GM23338 (cell line): Measurements from ENCODE around the gene TCP11L2. TPM values are rescaled to one million over a fixed set of nuclear protein-coding genes. Genes with fewer than 3 reads are reported as not detected.

Experiments used
- ATAC-seq: fragments of 200-7000 bp; cut with Tn5 transposase; 3 replicates; pipeline ENCODE4 v1.9.1; 2020
- DNase-seq: peaks from one replicate; pipeline ENCODE4 v3.0.0-alpha.2; 2015; ENCODE audit warnings: low spot score
- H2AFZ ChIP-seq: fragments of 200-600 bp; sonication (generic); 2 replicates; pipeline ENCODE4 v1.8.0; 2016; ENCODE audit warnings: antibody characterized with exemption, mild to moderate bottlenecking, moderate library complexity
- H3F3A ChIP-seq: fragments of 200-600 bp; sonication (generic); replicated peaks from 2 replicates; pipeline ENCODE4 v1.8.0; 2017; ENCODE audit warnings: antibody characterized with exemption, mixed run types, low read depth
- H3K27ac ChIP-seq: fragments of 200-600 bp; sonication (generic); 2 replicates; pipeline ENCODE4 v1.6.1; 2016; ENCODE audit warnings: low read depth
- H3K27me3 ChIP-seq: fragments of 200-600 bp; sonication (generic); 2 replicates; pipeline ENCODE4 v1.8.0; 2016; ENCODE audit warnings: mild to moderate bottlenecking, mixed run types, moderate library complexity; ENCODE audit not compliant: insufficient read depth
- H3K36me3 ChIP-seq: fragments of 200-600 bp; sonication (generic); 2 replicates; pipeline ENCODE4 v1.8.0; 2016; ENCODE audit warnings: mild to moderate bottlenecking; ENCODE audit not compliant: insufficient read depth
- H3K4me1 ChIP-seq: fragments of 200-600 bp; sonication (generic); 2 replicates; pipeline ENCODE4 v1.8.0; 2016; ENCODE audit warnings: mild to moderate bottlenecking, moderate library complexity; ENCODE audit not compliant: insufficient read depth
- H3K4me2 ChIP-seq: fragments of 200-600 bp; sonication (generic); 2 replicates; pipeline ENCODE4 v1.7.1; 2017; ENCODE audit warnings: mixed run types
- H3K4me3 ChIP-seq: fragments of 200-600 bp; sonication (generic); 2 replicates; pipeline ENCODE4 v1.6.1; 2016; ENCODE audit warnings: mixed run types
- H3K79me2 ChIP-seq: fragments of 200-600 bp; sonication (generic); replicated peaks from 2 replicates; pipeline ENCODE4 v1.8.0; 2017; ENCODE audit warnings: mild to moderate bottlenecking; ENCODE audit not compliant: insufficient read depth
- H3K9me2 ChIP-seq: fragments of 200-600 bp; sonication (generic); 2 replicates; pipeline ENCODE4 v1.8.0; 2017; ENCODE audit not compliant: insufficient read depth
- H4K20me1 ChIP-seq: fragments of 200-600 bp; sonication (generic); replicated peaks from 2 replicates; pipeline ENCODE4 v1.8.0; 2017; ENCODE audit warnings: mild to moderate bottlenecking; ENCODE audit not compliant: insufficient read depth
- H3K27ac Mint-ChIP-seq: 2 replicates; pipeline ENCODE4 v1.8.0; 2020; ENCODE audit warnings: inconsistent platforms, mild to moderate bottlenecking, moderate library complexity, mixed read lengths
- H3K27me3 Mint-ChIP-seq: 3 replicates; pipeline ENCODE4 v1.8.0; 2022; ENCODE audit warnings: low read depth, mild to moderate bottlenecking, moderate library complexity, mixed read lengths, inconsistent platforms; ENCODE audit not compliant: insufficient read depth, poor library complexity
- H3K36me3 Mint-ChIP-seq: 3 replicates; pipeline ENCODE4 v1.8.0; 2021; ENCODE audit warnings: low read depth, mild to moderate bottlenecking, inconsistent platforms, moderate library complexity, mixed read lengths
- H3K4me1 Mint-ChIP-seq: 3 replicates; pipeline ENCODE4 v1.8.0; 2020; ENCODE audit warnings: mild to moderate bottlenecking, inconsistent platforms, mixed read lengths
- H3K4me3 Mint-ChIP-seq: 3 replicates; pipeline ENCODE4 v1.8.0; 2021; ENCODE audit warnings: moderate library complexity, mild to moderate bottlenecking, inconsistent platforms, mixed read lengths
- H3K9me3 Mint-ChIP-seq: 3 replicates; pipeline ENCODE4 v1.8.0; 2020; ENCODE audit warnings: moderate library complexity, mild to moderate bottlenecking, inconsistent platforms, mixed read lengths
- CREB1 ChIP-seq: fragments of 250-450 bp; sonication (Bioruptor Pico); IDR thresholded peaks from 2 replicates; pipeline ENCODE4 v1.5.0; 2020; ENCODE audit warnings: low read depth, mild to moderate bottlenecking, moderate library complexity
- EZH2phosphoT487 ChIP-seq: fragments of 200-600 bp; sonication (generic); IDR thresholded peaks from one replicate; pipeline ENCODE4 v1.8.1; 2018; ENCODE audit warnings: antibody characterized with exemption; ENCODE audit not compliant: unreplicated experiment
- JUNB ChIP-seq: IDR thresholded peaks from one replicate; pipeline ENCODE4 v1.6.1; 2016; ENCODE audit warnings: antibody characterized with exemption; ENCODE audit not compliant: unreplicated experiment
- POLR2AphosphoS5 ChIP-seq: IDR thresholded peaks from 2 replicates; pipeline ENCODE4 v1.6.1; 2016; ENCODE audit warnings: antibody characterized with exemption, low read depth
- REST ChIP-seq: IDR thresholded peaks from one replicate; pipeline ENCODE4 v1.6.1; 2018; ENCODE audit warnings: antibody characterized with exemption; ENCODE audit not compliant: unreplicated experiment
- ZNF114 ChIP-seq: fragments of 250-450 bp; sonication (Bioruptor Pico); IDR thresholded peaks from 2 replicates; pipeline ENCODE4 v1.5.0; 2020; ENCODE audit warnings: mild to moderate bottlenecking, moderate library complexity
- ZNF331 ChIP-seq: fragments of 250-450 bp; sonication (Bioruptor Pico); IDR thresholded peaks from 2 replicates; pipeline ENCODE4 v1.5.0; 2020; ENCODE audit warnings: low read depth, mild to moderate bottlenecking, moderate library complexity
- polyA plus RNA-seq: library from polyadenylated mRNA; unstranded; fragments of >200 nt; fragmentation: Nextera tagmentation; extraction: Ambion mirVana; gene quantifications from 2 replicates; pipeline ENCODE4 v1.2.1, GENCODE V29; 2016
- total RNA-seq: library from RNA; depleted of rRNA; stranded (reverse); fragments of >200 nt; shearing (Covaris generic); gene quantifications from 2 replicates; pipeline ENCODE4 v1.2.3, GENCODE V29; 2014
- TF ChIP-seq, protein P1 (sequence below): IDR thresholded peaks from 2 replicates; pipeline ENCODE4 v1.6.1; 2016; ENCODE audit warnings: antibody characterized with exemption
- TF ChIP-seq, protein P2 (sequence below): fragments of 250-450 bp; sonication (Bioruptor Pico); IDR thresholded peaks from 2 replicates; pipeline ENCODE4 v1.5.0; 2020; ENCODE audit warnings: mild to moderate bottlenecking, moderate library complexity

TCP11L2 gene
- total and polyA plus RNA-seq, 2 experiments from 2014 or later, result 1.4 to 4.4 TPM

DNA sequence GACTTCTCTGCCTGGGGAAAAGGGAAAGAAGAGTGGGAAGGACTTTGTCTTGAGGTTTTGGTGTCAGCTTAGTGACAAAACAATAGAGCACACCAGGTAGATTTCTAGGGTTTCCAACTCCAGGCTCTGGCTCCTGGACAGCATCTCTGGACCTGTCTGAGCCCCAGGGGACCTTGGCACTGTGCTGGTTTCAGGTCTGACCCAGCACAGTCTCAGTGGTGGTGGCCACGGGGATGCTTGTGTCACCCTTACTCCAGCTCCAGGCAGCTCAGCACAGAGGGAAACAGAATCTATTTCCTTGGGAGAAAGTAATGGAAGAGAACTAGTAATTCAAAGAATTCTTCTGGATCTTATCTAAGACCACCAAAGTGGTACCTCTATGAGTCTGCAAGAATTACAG is 43.6 kb upstream of the TCP11L2 start (continued):
- no peak for TF ChIP-seq REST
- TF ChIP-seq ZNF331 (CRISPR knock-in tag), result no peak
- no peak for TF ChIP-seq POLR2AphosphoS5

DNA sequence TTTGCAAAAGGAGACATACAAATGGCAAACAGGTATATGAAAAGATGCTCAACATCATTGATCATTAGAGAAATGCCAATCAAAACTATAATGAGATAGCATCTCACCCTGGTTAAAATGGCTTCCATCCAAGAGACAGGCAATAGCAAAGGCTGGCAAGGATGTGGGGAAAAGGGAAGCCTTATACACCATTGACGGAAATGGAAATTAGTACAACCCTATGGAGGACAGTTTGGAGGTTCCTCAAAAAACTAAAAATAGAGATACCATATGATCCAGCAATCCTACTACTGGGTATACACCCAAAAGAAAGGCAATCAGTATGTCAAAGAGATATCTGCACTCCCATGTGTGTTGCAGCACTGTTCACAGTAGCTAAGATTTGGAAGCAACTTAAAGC is 37.4 kb upstream of the TCP11L2 start:
- Histone ChIP-seq H3K9me2 (no peaks in the 10 kb centered on the region), H2AFZ (no peak overlapping the region), H3F3A (no peaks in the 10 kb centered on the region), H3K4me2 (no peak overlapping the region), H3K27me3 (no peaks in the 10 kb centered on the region), H3K79me2 (no peaks in the 10 kb centered on the region), H3K4me3 (no peak overlapping the region), H3K36me3 (no peaks in the 10 kb centered on the region), H3K4me1 (no peaks in the 10 kb centered on the region), H3K27ac (no peak overlapping the region), H4K20me1 (no peaks in the 10 kb centered on the region)
- H3K9me3 Mint-ChIP-seq, result no peaks in the 10 kb centered on the region
- ATAC-seq (no peak), DNase-seq (no peak)
- H3K27ac Mint-ChIP-seq, result no peak overlapping the region
- no peak for TF ChIP-seq CREB1 (CRISPR knock-in tag)
- no peak for TF ChIP-seq POLR2AphosphoS5
- no peak for TF ChIP-seq JUNB
- TF ChIP-seq EZH2phosphoT487, result no peak
- TF ChIP-seq, protein P1, sequence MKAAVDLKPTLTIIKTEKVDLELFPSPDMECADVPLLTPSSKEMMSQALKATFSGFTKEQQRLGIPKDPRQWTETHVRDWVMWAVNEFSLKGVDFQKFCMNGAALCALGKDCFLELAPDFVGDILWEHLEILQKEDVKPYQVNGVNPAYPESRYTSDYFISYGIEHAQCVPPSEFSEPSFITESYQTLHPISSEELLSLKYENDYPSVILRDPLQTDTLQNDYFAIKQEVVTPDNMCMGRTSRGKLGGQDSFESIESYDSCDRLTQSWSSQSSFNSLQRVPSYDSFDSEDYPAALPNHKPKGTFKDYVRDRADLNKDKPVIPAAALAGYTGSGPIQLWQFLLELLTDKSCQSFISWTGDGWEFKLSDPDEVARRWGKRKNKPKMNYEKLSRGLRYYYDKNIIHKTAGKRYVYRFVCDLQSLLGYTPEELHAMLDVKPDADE, result no peak
- TF ChIP-seq, protein P2, sequence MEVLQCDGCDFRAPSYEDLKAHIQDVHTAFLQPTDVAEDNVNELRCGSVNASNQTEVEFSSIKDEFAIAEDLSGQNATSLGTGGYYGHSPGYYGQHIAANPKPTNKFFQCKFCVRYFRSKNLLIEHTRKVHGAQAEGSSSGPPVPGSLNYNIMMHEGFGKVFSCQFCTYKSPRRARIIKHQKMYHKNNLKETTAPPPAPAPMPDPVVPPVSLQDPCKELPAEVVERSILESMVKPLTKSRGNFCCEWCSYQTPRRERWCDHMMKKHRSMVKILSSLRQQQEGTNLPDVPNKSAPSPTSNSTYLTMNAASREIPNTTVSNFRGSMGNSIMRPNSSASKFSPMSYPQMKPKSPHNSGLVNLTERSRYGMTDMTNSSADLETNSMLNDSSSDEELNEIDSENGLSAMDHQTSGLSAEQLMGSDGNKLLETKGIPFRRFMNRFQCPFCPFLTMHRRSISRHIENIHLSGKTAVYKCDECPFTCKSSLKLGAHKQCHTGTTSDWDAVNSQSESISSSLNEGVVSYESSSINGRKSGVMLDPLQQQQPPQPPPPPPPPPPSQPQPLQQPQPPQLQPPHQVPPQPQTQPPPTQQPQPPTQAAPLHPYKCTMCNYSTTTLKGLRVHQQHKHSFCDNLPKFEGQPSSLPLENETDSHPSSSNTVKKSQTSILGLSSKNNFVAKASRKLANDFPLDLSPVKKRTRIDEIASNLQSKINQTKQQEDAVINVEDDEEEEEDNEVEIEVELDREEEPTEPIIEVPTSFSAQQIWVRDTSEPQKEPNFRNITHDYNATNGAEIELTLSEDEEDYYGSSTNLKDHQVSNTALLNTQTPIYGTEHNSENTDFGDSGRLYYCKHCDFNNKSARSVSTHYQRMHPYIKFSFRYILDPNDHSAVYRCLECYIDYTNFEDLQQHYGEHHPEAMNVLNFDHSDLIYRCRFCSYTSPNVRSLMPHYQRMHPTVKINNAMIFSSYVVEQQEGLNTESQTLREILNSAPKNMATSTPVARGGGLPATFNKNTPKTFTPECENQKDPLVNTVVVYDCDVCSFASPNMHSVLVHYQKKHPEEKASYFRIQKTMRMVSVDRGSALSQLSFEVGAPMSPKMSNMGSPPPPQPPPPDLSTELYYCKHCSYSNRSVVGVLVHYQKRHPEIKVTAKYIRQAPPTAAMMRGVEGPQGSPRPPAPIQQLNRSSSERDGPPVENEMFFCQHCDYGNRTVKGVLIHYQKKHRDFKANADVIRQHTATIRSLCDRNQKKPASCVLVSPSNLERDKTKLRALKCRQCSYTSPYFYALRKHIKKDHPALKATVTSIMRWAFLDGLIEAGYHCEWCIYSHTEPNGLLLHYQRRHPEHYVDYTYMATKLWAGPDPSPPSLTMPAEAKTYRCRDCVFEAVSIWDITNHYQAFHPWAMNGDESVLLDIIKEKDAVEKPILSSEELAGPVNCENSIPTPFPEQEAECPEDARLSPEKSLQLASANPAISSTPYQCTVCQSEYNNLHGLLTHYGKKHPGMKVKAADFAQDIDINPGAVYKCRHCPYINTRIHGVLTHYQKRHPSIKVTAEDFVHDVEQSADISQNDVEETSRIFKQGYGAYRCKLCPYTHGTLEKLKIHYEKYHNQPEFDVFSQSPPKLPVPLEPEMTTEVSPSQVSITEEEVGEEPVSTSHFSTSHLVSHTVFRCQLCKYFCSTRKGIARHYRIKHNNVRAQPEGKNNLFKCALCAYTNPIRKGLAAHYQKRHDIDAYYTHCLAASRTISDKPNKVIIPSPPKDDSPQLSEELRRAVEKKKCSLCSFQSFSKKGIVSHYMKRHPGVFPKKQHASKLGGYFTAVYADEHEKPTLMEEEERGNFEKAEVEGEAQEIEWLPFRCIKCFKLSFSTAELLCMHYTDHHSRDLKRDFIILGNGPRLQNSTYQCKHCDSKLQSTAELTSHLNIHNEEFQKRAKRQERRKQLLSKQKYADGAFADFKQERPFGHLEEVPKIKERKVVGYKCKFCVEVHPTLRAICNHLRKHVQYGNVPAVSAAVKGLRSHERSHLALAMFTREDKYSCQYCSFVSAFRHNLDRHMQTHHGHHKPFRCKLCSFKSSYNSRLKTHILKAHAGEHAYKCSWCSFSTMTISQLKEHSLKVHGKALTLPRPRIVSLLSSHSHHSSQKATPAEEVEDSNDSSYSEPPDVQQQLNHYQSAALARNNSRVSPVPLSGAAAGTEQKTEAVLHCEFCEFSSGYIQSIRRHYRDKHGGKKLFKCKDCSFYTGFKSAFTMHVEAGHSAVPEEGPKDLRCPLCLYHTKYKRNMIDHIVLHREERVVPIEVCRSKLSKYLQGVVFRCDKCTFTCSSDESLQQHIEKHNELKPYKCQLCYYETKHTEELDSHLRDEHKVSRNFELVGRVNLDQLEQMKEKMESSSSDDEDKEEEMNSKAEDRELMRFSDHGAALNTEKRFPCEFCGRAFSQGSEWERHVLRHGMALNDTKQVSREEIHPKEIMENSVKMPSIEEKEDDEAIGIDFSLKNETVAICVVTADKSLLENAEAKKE, result no peak
- no peak for TF ChIP-seq ZNF114 (CRISPR knock-in tag)
- TF ChIP-seq ZNF331 (CRISPR knock-in tag), result no peak
- no peaks in the 10 kb centered on the region for H3K27me3 Mint-ChIP-seq
- no peaks in the 10 kb centered on the region for H3K36me3 Mint-ChIP-seq
- no peak overlapping the region for H3K4me3 Mint-ChIP-seq
- H3K4me1 Mint-ChIP-seq, result no peaks in the 10 kb centered on the region
